H9 (cell line): ENCODE measurements around the gene SEC14L5. TPM values are rescaled to one million over a fixed set of nuclear protein-coding genes. Genes with fewer than 3 reads are reported as not detected.

Experiments
- DNase-seq: peaks from one replicate; pipeline ENCODE4 v3.0.0-alpha.2; 2017
- H2AFZ ChIP-seq: one replicate; pipeline ENCODE4 v1.6.1; 2013; ENCODE audit warnings: mild to moderate bottlenecking, low read length, control low read depth, moderate library complexity
- H2AK5ac ChIP-seq: 2 replicates; pipeline ENCODE4 v1.6.1; 2013; ENCODE audit warnings: low read length, control low read depth, mixed read lengths; ENCODE audit not compliant: insufficient read length
- H2BK120ac ChIP-seq: one replicate; pipeline ENCODE4 v1.6.1; 2013; ENCODE audit warnings: low read depth, mild to moderate bottlenecking, low read length, control low read depth, inconsistent platforms; ENCODE audit not compliant: poor library complexity, severe bottlenecking
- H2BK12ac ChIP-seq: 2 replicates; pipeline ENCODE4 v1.6.1; 2013; ENCODE audit warnings: low read length, control low read depth, mixed read lengths, low read depth; ENCODE audit not compliant: insufficient read length
- H2BK15ac ChIP-seq: 2 replicates; pipeline ENCODE4 v1.6.1; 2013; ENCODE audit warnings: low read depth, low read length, control low read depth
- H2BK20ac ChIP-seq: one replicate; pipeline ENCODE4 v1.6.1; 2013; ENCODE audit warnings: low read depth, mild to moderate bottlenecking, low read length, control low read depth, inconsistent platforms; ENCODE audit not compliant: poor library complexity, severe bottlenecking
- H2BK5ac ChIP-seq: 2 replicates; pipeline ENCODE4 v1.6.1; 2013; ENCODE audit warnings: low read length, control low read depth, mixed read lengths; ENCODE audit not compliant: insufficient read length
- H3K14ac ChIP-seq: 2 replicates; pipeline ENCODE4 v1.6.1; 2013; ENCODE audit warnings: low read length, control low read depth; ENCODE audit not compliant: insufficient read depth
- H3K18ac ChIP-seq: 2 replicates; pipeline ENCODE4 v1.6.1; 2013; ENCODE audit warnings: low read depth, mild to moderate bottlenecking, mixed read lengths, low read length, control low read depth; ENCODE audit not compliant: insufficient read length
- H3K23ac ChIP-seq: 2 replicates; pipeline ENCODE4 v1.6.1; 2013; ENCODE audit warnings: low read length, control low read depth, mixed read lengths, low read depth; ENCODE audit not compliant: insufficient read length
- H3K23me2 ChIP-seq: 2 replicates; pipeline ENCODE4 v1.6.1; 2013; ENCODE audit warnings: low read depth, mild to moderate bottlenecking, mixed read lengths, low read length, control low read depth; ENCODE audit not compliant: insufficient read length, poor library complexity, severe bottlenecking
- H3K27ac ChIP-seq: 2 replicates; pipeline ENCODE4 v1.5.1; 2013; ENCODE audit warnings: low read length, control low read depth, mixed read lengths, low read depth; ENCODE audit not compliant: insufficient read length
- H3K27me3 ChIP-seq: 2 replicates; pipeline ENCODE4 v1.6.1; 2013; ENCODE audit warnings: low read length, control low read depth, inconsistent platforms; ENCODE audit not compliant: insufficient read depth
- H3K4ac ChIP-seq: 2 replicates; pipeline ENCODE4 v1.6.1; 2013; ENCODE audit warnings: low read depth, mild to moderate bottlenecking, control low read depth, inconsistent platforms, low read length, moderate library complexity
- H3K4me1 ChIP-seq: 2 replicates; pipeline ENCODE4 v1.6.1; 2013; ENCODE audit warnings: low read length, control low read depth, inconsistent platforms; ENCODE audit not compliant: insufficient read depth
- H3K4me2 ChIP-seq: 2 replicates; pipeline ENCODE4 v1.6.1; 2013; ENCODE audit warnings: low read length, control low read depth, mixed read lengths; ENCODE audit not compliant: insufficient read length, insufficient read depth
- H3K56ac ChIP-seq: 2 replicates; pipeline ENCODE4 v1.6.1; 2013; ENCODE audit warnings: low read depth, mild to moderate bottlenecking, mixed read lengths, low read length, control low read depth; ENCODE audit not compliant: insufficient read length
- H3K79me1 ChIP-seq: 2 replicates; pipeline ENCODE4 v1.6.1; 2013; ENCODE audit warnings: low read depth, mild to moderate bottlenecking, moderate library complexity, low read length, control low read depth, inconsistent platforms; ENCODE audit not compliant: insufficient read depth, poor library complexity, severe bottlenecking
- H3K79me2 ChIP-seq: 2 replicates; pipeline ENCODE4 v1.6.1; 2013; ENCODE audit warnings: low read length, control low read depth, inconsistent platforms; ENCODE audit not compliant: insufficient read depth
- H3K9ac ChIP-seq: 2 replicates; pipeline ENCODE4 v1.6.1; 2013; ENCODE audit warnings: low read length, control low read depth, mixed read lengths; ENCODE audit not compliant: insufficient read length; ENCODE audit errors: extremely low read depth
- H3K9me3 ChIP-seq: one replicate; pipeline ENCODE4 v1.6.1; 2013; ENCODE audit warnings: low read depth, low read length, inconsistent platforms; ENCODE audit not compliant: control insufficient read depth
- H3T11ph ChIP-seq: one replicate; pipeline ENCODE4 v1.6.1; 2013; ENCODE audit warnings: mild to moderate bottlenecking, low read length, control low read depth, inconsistent platforms
- H4K20me1 ChIP-seq: one replicate; pipeline ENCODE4 v1.6.1; 2013; ENCODE audit not compliant: control insufficient read depth, insufficient read length, insufficient read depth
- H4K5ac ChIP-seq: 2 replicates; pipeline ENCODE4 v1.6.1; 2013; ENCODE audit warnings: low read depth, mild to moderate bottlenecking, mixed read lengths, low read length, control low read depth; ENCODE audit not compliant: insufficient read length
- H4K8ac ChIP-seq: replicated peaks from 2 replicates; pipeline ENCODE4 v1.6.1; 2013; ENCODE audit warnings: low read length, control low read depth, mixed read lengths, low read depth; ENCODE audit not compliant: insufficient read length
- H4K91ac ChIP-seq: 2 replicates; pipeline ENCODE4 v1.6.1; 2013; ENCODE audit warnings: low read depth, mild to moderate bottlenecking, moderate library complexity, mixed read lengths, low read length, control low read depth; ENCODE audit not compliant: insufficient read length
- H3K27ac Mint-ChIP-seq, 3 experiments: 2 replicates in 2 of 3; 3 replicates in 1 of 3; pipeline ENCODE4 v1.8.0; 2020 to 2021; ENCODE audit warnings: mixed read lengths in 3 of 3, mild to moderate bottlenecking in 1 of 3, moderate library complexity in 1 of 3
- H3K27me3 Mint-ChIP-seq: 2 replicates; pipeline ENCODE4 v1.8.0; 2021; ENCODE audit warnings: low read depth, mild to moderate bottlenecking, moderate library complexity, mixed read lengths
- H3K36me3 Mint-ChIP-seq, 3 experiments: 2 replicates in 2 of 3; 3 replicates in 1 of 3; pipeline ENCODE4 v1.8.0; 2020 to 2021; ENCODE audit warnings: low read depth in 3 of 3, mixed read lengths in 3 of 3; ENCODE audit not compliant: insufficient read depth in 1 of 3
- H3K4me1 Mint-ChIP-seq, 2 experiments: 2 replicates each; pipeline ENCODE4 v1.8.0; 2020; ENCODE audit warnings: mixed read lengths in 2 of 2
- H3K4me3 Mint-ChIP-seq, 2 experiments: 2 replicates in 1 of 2; 3 replicates in 1 of 2; pipeline ENCODE4 v1.8.0; 2020 to 2021; ENCODE audit warnings: mild to moderate bottlenecking in 2 of 2, mixed read lengths in 2 of 2, moderate library complexity in 1 of 2
- H3K9me3 Mint-ChIP-seq, 2 experiments: 2 replicates in 1 of 2; 3 replicates in 1 of 2; pipeline ENCODE4 v1.8.0; 2020; ENCODE audit warnings: mild to moderate bottlenecking in 2 of 2, mixed read lengths in 2 of 2, moderate library complexity in 1 of 2
- CTCF ChIP-seq: fragments of 200-600 bp; sonication (generic); conservative IDR thresholded peaks from 3 replicates; pipeline ENCODE4 v1.8.0; 2021; ENCODE audit warnings: antibody characterized with exemption, mild to moderate bottlenecking
- WGBS: extraction: QIAGEN DNeasy Blood & Tissue Kit; methylation state at CpG from one replicate; pipeline ENCODE4 v1.1.7; 2013; ENCODE audit warnings: missing lambda C conversion rate, low lambda C conversion rate, mixed read lengths; ENCODE audit not compliant: insufficient read length; ENCODE audit errors: extremely low coverage; 5-methylcytosine and 5-hydroxymethylcytosine counted together
- total RNA-seq: library from RNA; stranded (reverse); gene quantifications from 2 replicates; pipeline ENCODE4 v1.2.1, GENCODE V29; 2021

SEC14L5 gene
- total RNA-seq, 1 experiment from 2014 or later = 4.1 TPM

GRCh38 chr16:4984174-4984990 is 26.3 kb downstream of the SEC14L5 start:
- H2BK120ac ChIP-seq = no peak overlapping the region
- no peak overlapping the region for H3K4ac ChIP-seq
- no peak overlapping the region for H3K9ac ChIP-seq
- no peak overlapping the region for H3K4me3 Mint-ChIP-seq
- H4K5ac ChIP-seq = no peak overlapping the region
- H2AK5ac ChIP-seq = no peak overlapping the region
- no peak for TF ChIP-seq CTCF
- H2BK20ac ChIP-seq = no peak overlapping the region
- H3K4me1 ChIP-seq = no peaks in the 10 kb centered on the region
- H3K79me2 ChIP-seq = no peaks in the 10 kb centered on the region
- H2BK12ac ChIP-seq = no peak overlapping the region
- no peak overlapping the region for H4K8ac ChIP-seq
- no peak for DNase-seq
- no peak overlapping the region for H4K91ac ChIP-seq
- peaks cover 5% of the 10 kb centered on the region for H3K23me2 ChIP-seq
- H3K56ac ChIP-seq = no peak overlapping the region
- no peak overlapping the region for H2AFZ ChIP-seq
- no peak overlapping the region for H3K27ac Mint-ChIP-seq
- WGBS = no CpG with 5 or more reads among the region's 5 CpGs
- no peaks in the 10 kb centered on the region for H3K79me1 ChIP-seq
- no peak overlapping the region for H2BK5ac ChIP-seq
- H3K9me3 ChIP-seq = no peaks in the 10 kb centered on the region
- H4K20me1 ChIP-seq = no peaks in the 10 kb centered on the region
- H2BK15ac ChIP-seq = no peak overlapping the region
- H3K27me3 ChIP-seq = peaks cover 2% of the 10 kb centered on the region; the same call in 1 of the 2 replicates
- H3T11ph ChIP-seq = no peak overlapping the region
- H3K4me2 ChIP-seq = no peak overlapping the region
- no peak overlapping the region for H3K14ac ChIP-seq
- H3K27ac ChIP-seq = no peak overlapping the region
- peaks cover 45% of the 10 kb centered on the region for H3K27me3 Mint-ChIP-seq
- H3K36me3 Mint-ChIP-seq = peaks cover 0 to 3% (median 2%) of the 10 kb centered on the region in 3 experiments; a peak in 3 of 7 replicates
- H3K23ac ChIP-seq = no peak overlapping the region
- no peak overlapping the region for H3K18ac ChIP-seq
- H3K9me3 Mint-ChIP-seq = no peaks in the 10 kb centered on the region; a peak in 2 of 5 replicates
- H3K4me1 Mint-ChIP-seq = peaks cover 0 to 7% of the 10 kb centered on the region in 2 experiments; a peak in 2 of 4 replicates
